Peyer's patch (tissue), 4 donors: ENCODE results near the gene STOML2.
"Not testable (repeated sequence)": the region's sequence is repeated elsewhere in the genome, so short reads cannot be mapped to it uniquely, and the experiment has no call there.

ENCODE experiments used
- POLR2A ChIP-seq, 2 donors: fragments of 450-650 bp; IDR thresholded peaks; one replicate each; pipeline ENCODE4 v1.5.1; 2017; ENCODE audit warnings: antibody characterized with exemption in 2 of 2, mild to moderate bottlenecking in 2 of 2, moderate library complexity in 2 of 2
- TF ChIP-seq, protein P1 (sequence below), 6 experiments: fragments of 450-650 bp in 4 of 6; fragments of 200-600 bp in 2 of 6; sonication (generic) in 1 of 6; IDR thresholded peaks; one replicate each; pipeline ENCODE4 v1.5.1; 2017 to 2019; ENCODE audit warnings: antibody characterized with exemption in 6 of 6, mild to moderate bottlenecking in 3 of 6, moderate library complexity in 1 of 6

DNA sequence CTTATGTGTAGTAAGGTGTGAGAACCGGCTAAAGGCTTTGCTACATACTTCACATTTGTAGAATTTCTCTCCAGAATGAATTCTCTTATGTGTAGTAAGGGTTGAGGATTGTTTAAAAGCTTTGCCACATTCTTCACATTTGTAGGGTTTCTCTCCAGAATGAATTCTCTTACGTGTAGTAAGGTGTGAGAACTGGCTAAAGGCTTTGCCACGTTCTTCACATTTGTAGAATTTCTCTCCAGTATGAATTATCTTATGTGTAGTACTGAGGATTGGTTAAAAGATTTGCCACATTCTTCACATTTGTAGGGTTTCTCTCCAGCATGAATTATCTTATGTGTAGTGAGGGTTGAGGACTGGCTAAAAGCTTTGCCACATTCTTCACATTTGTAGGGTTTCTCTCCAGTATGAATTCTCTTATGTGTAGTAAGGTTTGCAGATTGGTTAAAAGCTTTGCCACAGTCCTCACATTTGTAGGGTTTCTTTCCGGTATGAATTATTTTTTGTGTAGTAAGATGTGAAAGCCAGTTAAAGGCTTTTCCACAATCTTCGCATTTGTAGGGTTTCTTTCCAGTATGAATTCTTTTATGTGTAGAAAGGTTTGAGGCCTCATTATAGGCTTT, 45.1 kb upstream of the STOML2 start:
- TF ChIP-seq, protein P1, sequence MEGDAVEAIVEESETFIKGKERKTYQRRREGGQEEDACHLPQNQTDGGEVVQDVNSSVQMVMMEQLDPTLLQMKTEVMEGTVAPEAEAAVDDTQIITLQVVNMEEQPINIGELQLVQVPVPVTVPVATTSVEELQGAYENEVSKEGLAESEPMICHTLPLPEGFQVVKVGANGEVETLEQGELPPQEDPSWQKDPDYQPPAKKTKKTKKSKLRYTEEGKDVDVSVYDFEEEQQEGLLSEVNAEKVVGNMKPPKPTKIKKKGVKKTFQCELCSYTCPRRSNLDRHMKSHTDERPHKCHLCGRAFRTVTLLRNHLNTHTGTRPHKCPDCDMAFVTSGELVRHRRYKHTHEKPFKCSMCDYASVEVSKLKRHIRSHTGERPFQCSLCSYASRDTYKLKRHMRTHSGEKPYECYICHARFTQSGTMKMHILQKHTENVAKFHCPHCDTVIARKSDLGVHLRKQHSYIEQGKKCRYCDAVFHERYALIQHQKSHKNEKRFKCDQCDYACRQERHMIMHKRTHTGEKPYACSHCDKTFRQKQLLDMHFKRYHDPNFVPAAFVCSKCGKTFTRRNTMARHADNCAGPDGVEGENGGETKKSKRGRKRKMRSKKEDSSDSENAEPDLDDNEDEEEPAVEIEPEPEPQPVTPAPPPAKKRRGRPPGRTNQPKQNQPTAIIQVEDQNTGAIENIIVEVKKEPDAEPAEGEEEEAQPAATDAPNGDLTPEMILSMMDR (IDR thresholded peaks at IDR 0.05) = not testable (repeated sequence)
- not testable (repeated sequence) for TF ChIP-seq POLR2A (IDR thresholded peaks at IDR 0.05)
